GM12864 (cell line): ENCODE measurements around the gene AP5Z1.

ENCODE experiments used
- DNase-seq: peaks from one replicate; pipeline ENCODE4 v3.0.0-alpha.2; 2011; ENCODE audit warnings: low read depth
- H3K4me3 ChIP-seq: 2 replicates; pipeline ENCODE4 v1.5.1; 2011; ENCODE audit warnings: mild to moderate bottlenecking, low read depth, low read length, control low read depth
- TF ChIP-seq, protein P1 (sequence below): IDR thresholded peaks from 2 replicates; pipeline ENCODE4 v1.5.1; 2011; ENCODE audit warnings: low read depth, mild to moderate bottlenecking, moderate library complexity, low read length, control low read depth, inconsistent platforms; ENCODE audit errors: missing control alignments

Gene AP5Z1

DNA sequence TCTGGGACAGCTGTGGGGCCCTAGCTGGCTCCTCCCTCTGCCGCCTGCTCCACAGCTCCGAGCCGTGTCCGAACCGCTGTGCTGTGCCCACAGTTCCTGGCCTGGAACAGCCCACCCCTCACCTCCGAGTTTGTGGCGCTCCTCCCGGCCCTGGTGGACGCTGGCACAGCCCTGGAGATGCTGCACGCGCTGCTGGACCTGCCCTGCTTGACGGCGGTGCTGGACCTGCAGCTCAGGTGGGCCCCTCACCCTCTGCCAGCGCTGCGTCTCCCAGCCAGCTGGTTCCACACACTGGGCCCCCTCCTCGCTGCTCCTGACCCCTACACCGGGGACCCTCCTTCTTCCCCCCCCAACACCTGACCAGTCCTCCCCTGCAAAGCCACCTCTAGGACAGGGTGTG, 12.1 kb downstream of the AP5Z1 start:
- TF ChIP-seq, protein P1, sequence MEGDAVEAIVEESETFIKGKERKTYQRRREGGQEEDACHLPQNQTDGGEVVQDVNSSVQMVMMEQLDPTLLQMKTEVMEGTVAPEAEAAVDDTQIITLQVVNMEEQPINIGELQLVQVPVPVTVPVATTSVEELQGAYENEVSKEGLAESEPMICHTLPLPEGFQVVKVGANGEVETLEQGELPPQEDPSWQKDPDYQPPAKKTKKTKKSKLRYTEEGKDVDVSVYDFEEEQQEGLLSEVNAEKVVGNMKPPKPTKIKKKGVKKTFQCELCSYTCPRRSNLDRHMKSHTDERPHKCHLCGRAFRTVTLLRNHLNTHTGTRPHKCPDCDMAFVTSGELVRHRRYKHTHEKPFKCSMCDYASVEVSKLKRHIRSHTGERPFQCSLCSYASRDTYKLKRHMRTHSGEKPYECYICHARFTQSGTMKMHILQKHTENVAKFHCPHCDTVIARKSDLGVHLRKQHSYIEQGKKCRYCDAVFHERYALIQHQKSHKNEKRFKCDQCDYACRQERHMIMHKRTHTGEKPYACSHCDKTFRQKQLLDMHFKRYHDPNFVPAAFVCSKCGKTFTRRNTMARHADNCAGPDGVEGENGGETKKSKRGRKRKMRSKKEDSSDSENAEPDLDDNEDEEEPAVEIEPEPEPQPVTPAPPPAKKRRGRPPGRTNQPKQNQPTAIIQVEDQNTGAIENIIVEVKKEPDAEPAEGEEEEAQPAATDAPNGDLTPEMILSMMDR: no peak
- no peak for DNase-seq
- H3K4me3 ChIP-seq: no peak overlapping the region

DNA sequence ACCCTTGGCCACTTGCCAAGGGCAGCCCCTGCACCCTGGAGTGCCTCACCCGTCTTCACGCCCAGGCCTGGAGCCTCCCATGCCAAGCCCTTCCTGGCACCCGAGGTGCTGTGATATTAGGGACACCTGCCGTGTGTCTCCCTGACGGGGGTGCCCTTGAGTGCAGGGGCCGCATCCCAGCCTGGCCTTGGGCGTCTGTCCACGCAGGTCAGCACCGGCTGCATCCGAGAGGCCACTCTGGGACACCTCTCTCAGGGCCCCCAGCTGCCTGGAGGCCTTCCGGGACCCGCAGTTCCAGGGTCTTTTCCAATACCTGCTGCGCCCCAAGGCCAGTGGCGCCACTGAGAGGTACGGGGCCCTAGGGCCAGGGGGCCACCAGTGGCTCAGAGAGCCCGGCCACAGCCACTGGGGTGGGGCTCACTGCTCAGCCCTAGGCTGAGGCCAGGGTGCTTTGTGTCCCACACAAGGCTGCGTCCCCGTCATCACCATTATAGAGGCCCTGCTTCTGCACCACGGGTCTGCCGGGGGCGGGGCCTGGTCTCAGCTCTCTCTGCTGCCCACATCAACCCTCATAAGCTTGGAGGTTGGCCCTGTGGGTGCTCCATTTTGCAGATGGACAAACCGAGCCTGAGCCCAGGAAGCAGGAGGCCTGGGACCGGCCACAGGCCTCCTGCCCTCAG, 12.7 kb downstream of the AP5Z1 start:
- TF ChIP-seq, protein P1: no peak
- H3K4me3 ChIP-seq: no peak overlapping the region
- DNase-seq: no peak

DNA sequence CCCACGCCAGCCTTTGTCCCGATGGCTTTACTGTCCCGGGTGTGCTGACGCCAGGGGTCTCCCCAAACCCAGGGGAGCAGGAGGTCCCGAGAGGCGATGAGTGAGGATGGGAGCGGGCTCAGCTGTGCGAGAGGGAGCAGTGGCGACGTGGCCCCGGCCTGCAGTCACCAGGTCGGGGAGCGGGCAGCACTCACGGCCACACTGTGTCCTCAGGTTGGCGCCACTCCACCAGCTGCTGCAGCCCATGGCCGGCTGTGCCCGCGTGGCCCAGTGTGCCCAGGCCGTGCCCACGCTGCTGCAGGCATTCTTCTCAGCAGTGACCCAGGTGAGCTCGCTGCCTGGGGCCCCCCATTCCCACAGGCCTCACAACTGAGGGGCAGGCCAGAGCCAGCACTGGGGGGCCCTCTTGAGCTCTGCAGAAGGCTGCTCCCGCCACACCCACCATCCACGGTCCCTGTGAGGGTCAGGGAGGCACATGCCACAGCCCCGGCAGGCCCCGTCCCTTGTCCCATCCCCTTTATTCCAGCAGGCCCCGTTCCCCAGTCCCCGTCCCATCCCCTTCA, 13.3 kb downstream of the AP5Z1 start:
- TF ChIP-seq, protein P1: no peak

DNA sequence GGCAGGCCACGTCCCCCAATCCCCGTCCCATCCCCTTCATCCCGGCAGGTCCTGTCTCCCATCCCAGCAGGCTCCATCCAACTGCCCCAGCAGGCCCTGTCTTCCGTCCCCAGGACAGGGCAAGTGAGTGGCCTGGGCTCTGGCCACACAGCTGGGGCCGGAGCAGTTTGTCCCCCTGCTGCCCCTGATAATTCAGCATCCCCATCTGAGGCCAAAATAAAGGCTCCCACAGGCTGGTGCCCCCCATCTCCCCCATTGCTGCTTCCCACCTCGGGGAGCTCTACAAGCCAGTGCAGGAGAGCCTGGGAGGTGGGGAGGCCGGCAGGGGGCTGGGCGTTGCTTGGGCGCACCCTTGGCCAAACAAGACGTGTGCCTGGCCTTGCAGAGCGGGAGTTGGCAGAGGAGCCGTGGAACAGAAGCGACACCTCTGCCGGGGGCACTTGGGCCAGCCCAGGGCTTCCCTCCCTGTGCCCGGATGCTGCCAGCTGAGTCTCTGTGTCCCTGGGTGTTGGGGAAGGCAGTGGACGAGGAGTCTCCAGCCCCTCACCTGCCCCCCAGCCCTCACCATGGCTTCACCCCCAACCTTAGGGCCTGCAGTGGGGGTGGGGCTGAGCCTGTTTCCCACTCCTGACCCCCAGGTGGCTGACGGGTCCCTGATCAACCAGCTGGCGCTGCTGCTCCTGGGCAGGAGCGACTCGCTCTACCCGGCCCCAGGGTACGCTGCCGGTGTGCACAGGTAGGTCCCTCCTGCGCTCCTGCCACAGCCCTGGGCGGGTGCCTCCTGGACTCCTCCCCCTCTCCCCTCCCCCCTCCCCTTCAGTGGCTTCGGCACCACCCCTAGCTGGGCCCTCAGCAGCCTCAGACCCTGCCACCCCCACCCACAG, 14.0 kb downstream of the AP5Z1 start:
- H3K4me3 ChIP-seq: no peak overlapping the region
- no peak for DNase-seq
- TF ChIP-seq, protein P1: no peak

More for the DNA sequence above, 13.3 kb downstream of the AP5Z1 start:
- H3K4me3 ChIP-seq: no peak overlapping the region
- no peak for DNase-seq

DNA sequence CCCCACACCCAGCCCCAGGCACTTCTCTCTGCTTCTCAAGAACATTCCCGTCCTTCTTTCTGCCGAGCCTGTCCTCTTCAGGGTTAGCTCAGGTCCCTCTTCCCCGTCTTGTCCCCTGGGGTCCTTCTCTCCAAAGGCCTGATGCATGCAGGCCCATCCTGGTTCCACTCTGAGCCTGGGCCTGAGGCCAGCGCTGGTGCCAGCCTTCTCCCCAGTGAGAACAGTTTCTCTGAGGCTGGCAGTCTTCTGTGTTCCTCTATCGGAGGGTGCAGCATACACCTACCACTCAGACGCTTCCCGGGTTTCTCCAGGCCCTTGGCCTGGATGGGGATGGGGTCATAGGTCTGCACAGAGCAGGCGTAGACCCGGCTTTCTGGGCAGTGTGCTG, 14.6 kb downstream of the AP5Z1 start:
- DNase-seq: no peak
- no peak overlapping the region for H3K4me3 ChIP-seq
- TF ChIP-seq, protein P1: no peak

DNA sequence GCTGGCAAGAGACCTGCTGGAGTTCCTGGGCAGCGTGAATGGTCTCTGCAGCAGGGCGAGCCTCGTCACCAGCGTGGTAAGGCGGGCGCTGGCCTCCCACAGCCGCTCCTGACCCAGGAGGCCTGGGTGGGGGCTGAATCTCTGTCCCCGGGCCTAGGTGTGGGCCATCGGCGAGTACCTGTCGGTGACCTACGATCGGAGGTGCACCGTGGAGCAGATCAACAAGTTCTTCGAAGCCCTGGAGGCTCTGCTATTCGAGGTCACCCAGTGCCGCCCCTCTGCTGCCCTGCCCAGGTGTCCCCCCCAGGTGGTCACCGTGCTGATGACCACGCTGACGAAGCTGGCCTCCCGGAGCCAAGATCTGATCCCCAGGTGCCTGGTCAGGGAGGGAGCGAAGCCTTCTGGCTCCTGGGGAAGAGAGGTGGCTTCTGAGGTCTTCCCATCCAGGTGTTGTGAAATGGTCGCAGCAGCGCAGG, 15.1 kb downstream of the AP5Z1 start:
- H3K4me3 ChIP-seq: no peak overlapping the region
- no peak for DNase-seq
- TF ChIP-seq, protein P1: no peak
